IMR-90 (cell line): Measurements from ENCODE around the gene TMBIM6. TPM values are rescaled to one million over a fixed set of nuclear protein-coding genes. Genes with fewer than 3 reads are reported as not detected.
A peak's percentile ranks its signal among the peaks of the same experiment; 100 is the strongest.

ENCODE experiments used
- ATAC-seq: fragments of 200-7000 bp; cut with Tn5 transposase; 2 replicates; pipeline ENCODE4 v1.9.1; 2020; ENCODE audit warnings: low read depth, mild to moderate bottlenecking, moderate library complexity
- BruUV-seq: library from RNA; stranded (reverse); fragments of 400-500 nt; replicated peaks from 2 replicates; lab custom pipeline; 2021; lab: Mats Ljungman, UMichigan
- CTCF ChIA-PET: fragments of 300-600 bp; formaldehyde crosslinking; extraction: SDS; loops from one replicate; lab custom pipeline; 2021; ENCODE audit warnings: antibody characterized with exemption; lab: Yijun Ruan, JAX
- POLR2A ChIA-PET: fragments of 300-600 bp; sonication (Branson Sonifier 250); formaldehyde crosslinking; loops from one replicate; lab custom pipeline; 2022; ENCODE audit warnings: antibody characterized with exemption; ENCODE audit not compliant: unreplicated experiment; lab: Charles Lee
- DNase-seq: peaks from one replicate; pipeline ENCODE4 v3.0.0; 2013
- H2AFZ ChIP-seq: replicated peaks from 2 replicates; pipeline ENCODE3; 2013; ENCODE audit warnings: low read length, mild to moderate bottlenecking; ENCODE audit not compliant: poor library complexity
- H2AK5ac ChIP-seq: 2 replicates; pipeline ENCODE4 v1.6.1; 2013; ENCODE audit warnings: low read depth, low read length, inconsistent platforms
- H2AK9ac ChIP-seq: replicated peaks from 2 replicates; pipeline ENCODE3; 2013; ENCODE audit warnings: mild to moderate bottlenecking, low read depth, low read length, moderate library complexity; ENCODE audit not compliant: poor library complexity
- H2BK120ac ChIP-seq: 2 replicates; pipeline ENCODE4 v1.6.1; 2013; ENCODE audit warnings: low read depth, low read length, inconsistent platforms
- H2BK15ac ChIP-seq: 3 replicates; pipeline ENCODE4 v1.6.1; 2013; ENCODE audit warnings: low read depth, low read length, inconsistent platforms
- H2BK20ac ChIP-seq: 2 replicates; pipeline ENCODE4 v1.6.1; 2013; ENCODE audit warnings: low read depth, mild to moderate bottlenecking, inconsistent platforms, low read length, moderate library complexity
- H2BK5ac ChIP-seq: 2 replicates; pipeline ENCODE4 v1.6.1; 2013; ENCODE audit warnings: mild to moderate bottlenecking, low read depth, low read length, inconsistent platforms; ENCODE audit not compliant: poor library complexity, severe bottlenecking
- H3K14ac ChIP-seq: replicated peaks from 2 replicates; pipeline ENCODE4 v1.6.1; 2013; ENCODE audit warnings: low read depth, low read length, inconsistent platforms
- H3K18ac ChIP-seq: 2 replicates; pipeline ENCODE4 v1.6.1; 2013; ENCODE audit warnings: low read depth, low read length, control low read depth
- H3K23ac ChIP-seq: 2 replicates; pipeline ENCODE4 v1.6.1; 2013; ENCODE audit warnings: low read depth, low read length, inconsistent platforms
- H3K27ac ChIP-seq: 2 replicates; pipeline ENCODE4 v1.5.1; 2013; ENCODE audit warnings: mild to moderate bottlenecking, control low read depth, low read length; ENCODE audit not compliant: insufficient read depth
- H3K27me3 ChIP-seq: 2 replicates; pipeline ENCODE4 v1.6.1; 2013; ENCODE audit warnings: low read length; ENCODE audit not compliant: control insufficient read depth, insufficient read depth
- H3K36me3 ChIP-seq: 2 replicates; pipeline ENCODE4 v1.6.1; 2013; ENCODE audit warnings: low read length, mixed read lengths; ENCODE audit not compliant: control insufficient read depth, insufficient read depth
- H3K4ac ChIP-seq: 2 replicates; pipeline ENCODE4 v1.6.1; 2013; ENCODE audit warnings: low read depth, low read length, inconsistent platforms
- H3K4me1 ChIP-seq: 2 replicates; pipeline ENCODE4 v1.6.1; 2013; ENCODE audit warnings: low read length, mixed read lengths; ENCODE audit not compliant: control insufficient read depth, insufficient read depth
- H3K4me2 ChIP-seq: 2 replicates; pipeline ENCODE4 v1.6.1; 2013; ENCODE audit warnings: low read depth, mild to moderate bottlenecking, control low read depth, low read length, moderate library complexity
- H3K4me3 ChIP-seq: 2 replicates; pipeline ENCODE4 v1.5.1; 2013; ENCODE audit warnings: low read depth, mild to moderate bottlenecking, control low read depth, low read length, moderate library complexity; ENCODE audit not compliant: insufficient read depth
- H3K56ac ChIP-seq: 2 replicates; pipeline ENCODE4 v1.6.1; 2013; ENCODE audit warnings: low read length, inconsistent platforms; ENCODE audit not compliant: insufficient read depth; ENCODE audit errors: extremely low read depth
- H3K79me1 ChIP-seq, 2 experiments: 2 replicates each; pipeline ENCODE4 v1.6.1; 2013; ENCODE audit warnings: low read length in 2 of 2, inconsistent platforms in 1 of 2, low read depth in 1 of 2
- H3K9ac ChIP-seq: 2 replicates; pipeline ENCODE4 v1.6.1; 2013; ENCODE audit warnings: low read depth, low read length, control low read depth
- H3K9me1 ChIP-seq: 2 replicates; pipeline ENCODE4 v1.6.1; 2013; ENCODE audit warnings: low read length, inconsistent platforms; ENCODE audit not compliant: insufficient read depth
- H3K9me3 ChIP-seq: 2 replicates; pipeline ENCODE4 v1.6.1; 2013; ENCODE audit warnings: low read length; ENCODE audit not compliant: control insufficient read depth, insufficient read depth
- H4K20me1 ChIP-seq: 2 replicates; pipeline ENCODE4 v1.6.1; 2013; ENCODE audit warnings: low read length, inconsistent platforms; ENCODE audit not compliant: insufficient read depth
- H4K5ac ChIP-seq: 2 replicates; pipeline ENCODE4 v1.6.1; 2013; ENCODE audit warnings: mild to moderate bottlenecking, low read depth, low read length, control low read depth
- H4K8ac ChIP-seq, 2 experiments: 2 replicates each; pipeline ENCODE4 v1.6.1; 2013; ENCODE audit warnings: low read depth in 2 of 2, low read length in 2 of 2, control low read depth in 1 of 2, inconsistent platforms in 1 of 2
- H4K91ac ChIP-seq: 2 replicates; pipeline ENCODE4 v1.6.1; 2013; ENCODE audit warnings: low read depth, low read length, inconsistent platforms; ENCODE audit not compliant: insufficient read depth
- CEBPB ChIP-seq: IDR thresholded peaks from 2 replicates; pipeline ENCODE4 v1.6.1; 2012; ENCODE audit warnings: low read depth, low read length, improper control_type of control experiment
- MAFK ChIP-seq: IDR thresholded peaks from 2 replicates; pipeline ENCODE4 v1.6.1; 2012; ENCODE audit warnings: low read depth, low read length, improper control_type of control experiment
- MXI1 ChIP-seq: IDR thresholded peaks from 2 replicates; pipeline ENCODE4 v1.6.1; 2012; ENCODE audit warnings: low read depth, mild to moderate bottlenecking, low read length, moderate library complexity, borderline replicate concordance
- WGBS, 2 experiments: methylation state at CpG; one replicate each; pipeline versions ENCODE4 v1.1.5 to v1.1.7; 2013; ENCODE audit warnings: missing lambda C conversion rate in 2 of 2; ENCODE audit not compliant: insufficient read length in 1 of 2; ENCODE audit errors: extremely low coverage in 2 of 2; 5-methylcytosine and 5-hydroxymethylcytosine counted together
- dilution Hi-C: fragments of 300-500 bp; cut with HindIII; formaldehyde crosslinking; loops from one replicate; pipeline ENCODE4 v1.14.3; 2018; ENCODE audit warnings: low sequenced_read_pairs; ENCODE audit not compliant: unreplicated experiment
- in situ Hi-C: fragments of 300-500 bp; cut with MboI; formaldehyde crosslinking; loops from 3 replicates; pipeline ENCODE4 v1.14.3; 2019; ENCODE audit warnings: low sequenced_read_pairs, inconsistent platforms, mixed read lengths
- intact Hi-C: fragments of 100-400 bp; cut with micrococcal nuclease; formaldehyde crosslinking; loops from 2 replicates; pipeline ENCODE4 v1.10.0; 2022
- polyA plus RNA-seq, 3 experiments: library from polyadenylated mRNA; depleted of rRNA; stranded (reverse); fragments of >200 nt; gene quantifications; 2 replicates each; pipeline ENCODE4 v1.2.3, GENCODE V29; 2012; ENCODE audit warnings: low replicate concordance in 1 of 3
- total RNA-seq: library from RNA; depleted of rRNA; stranded (reverse); fragments of >200 nt; gene quantifications from 2 replicates; pipeline ENCODE4 v1.2.3, GENCODE V29; 2012

Gene TMBIM6
- total and polyA plus RNA-seq, 2 of the 4 experiments (the other 2 are of a cell fraction) = 255 to 285 TPM

DNA sequence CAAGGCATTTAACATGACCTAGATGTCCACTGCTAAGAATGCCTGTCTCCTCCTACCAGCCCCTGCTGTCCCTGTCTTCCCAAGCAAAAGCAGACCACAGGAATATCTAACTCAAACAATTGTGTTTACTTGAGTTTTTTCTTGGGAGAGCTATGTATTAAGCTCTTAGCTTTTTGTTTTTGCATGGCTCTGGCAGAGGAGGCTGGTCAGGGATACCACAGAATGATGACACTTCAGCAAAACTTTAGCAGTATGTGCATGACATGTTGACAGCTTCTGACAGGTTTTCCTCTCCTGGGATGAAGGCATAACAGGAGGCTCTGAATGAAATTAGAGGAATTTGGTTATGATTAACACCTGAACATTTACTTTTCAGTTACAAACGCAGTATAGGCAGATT is 6.9 kb downstream of the TMBIM6 start:
- ChIA-PET POLR2A (interaction anchor here (0.6 kb wide), 1 partner anchor 127 kb away, joined by 3 read pairs; no protein-coding TSS in a partner anchor), CTCF (no interaction called here)
- Histone ChIP-seq H3K9me3 (no peaks in the 10 kb centered on the region), H3K56ac (no peak overlapping the region), H3K4me3 (no peak overlapping the region), H3K23ac (no peak overlapping the region), H4K8ac (no peak overlapping the region), H2BK20ac (no peak overlapping the region), H3K14ac (no peak overlapping the region), H3K4me2 (no peak overlapping the region), H4K20me1 (peaks cover 98% of the 10 kb centered on the region), H2AK5ac (no peak overlapping the region), H3K4me1 (peaks cover 12% of the 10 kb centered on the region), H2BK120ac (no peak overlapping the region), H4K5ac (no peak overlapping the region), H3K27ac (no peak overlapping the region), H3K9me1 (peaks cover 25% of the 10 kb centered on the region), H3K9ac (no peak overlapping the region), H2AFZ (no peak overlapping the region), H3K4ac (no peak overlapping the region), H3K18ac (no peak overlapping the region), H2BK15ac (no peak overlapping the region), H3K36me3 (peaks cover 8% of the 10 kb centered on the region), H2BK5ac (peak overlapping the region; percentile 60), H4K91ac (no peak overlapping the region), H2AK9ac (no peak overlapping the region), H3K79me1 (peaks cover 0 to 50% of the 10 kb centered on the region in 2 experiments; a peak in 2 of 4 replicates), H3K27me3 (no peaks in the 10 kb centered on the region)
- dilution Hi-C loops = no loop called here
- WGBS, 2 experiments = no CpG with 5 or more reads among the region's 1 CpG
- BruUV-seq = no TSS peak
- peak; percentile 17; the same call in 1 of the 2 replicates for TF ChIP-seq MAFK
- no peak for TF ChIP-seq CEBPB
- TF ChIP-seq MXI1 = no peak
- ATAC-seq (peak; percentile 80), DNase-seq (peak; percentile 42)
- in situ Hi-C loops = no loop called here
- intact Hi-C loops = no loop called here
